HG02840 (cell line): Measurements from ENCODE around the gene NRCAM.

Source experiments
- ATAC-seq: cut with Tn5 transposase; IDR thresholded peaks from one replicate; pipeline ENCODE4 v1.9.1; 2021; ENCODE audit warnings: mild to moderate bottlenecking, moderate library complexity, moderate number of reproducible peaks; ENCODE audit not compliant: unreplicated experiment, low FRiP score

NRCAM gene

DNA sequence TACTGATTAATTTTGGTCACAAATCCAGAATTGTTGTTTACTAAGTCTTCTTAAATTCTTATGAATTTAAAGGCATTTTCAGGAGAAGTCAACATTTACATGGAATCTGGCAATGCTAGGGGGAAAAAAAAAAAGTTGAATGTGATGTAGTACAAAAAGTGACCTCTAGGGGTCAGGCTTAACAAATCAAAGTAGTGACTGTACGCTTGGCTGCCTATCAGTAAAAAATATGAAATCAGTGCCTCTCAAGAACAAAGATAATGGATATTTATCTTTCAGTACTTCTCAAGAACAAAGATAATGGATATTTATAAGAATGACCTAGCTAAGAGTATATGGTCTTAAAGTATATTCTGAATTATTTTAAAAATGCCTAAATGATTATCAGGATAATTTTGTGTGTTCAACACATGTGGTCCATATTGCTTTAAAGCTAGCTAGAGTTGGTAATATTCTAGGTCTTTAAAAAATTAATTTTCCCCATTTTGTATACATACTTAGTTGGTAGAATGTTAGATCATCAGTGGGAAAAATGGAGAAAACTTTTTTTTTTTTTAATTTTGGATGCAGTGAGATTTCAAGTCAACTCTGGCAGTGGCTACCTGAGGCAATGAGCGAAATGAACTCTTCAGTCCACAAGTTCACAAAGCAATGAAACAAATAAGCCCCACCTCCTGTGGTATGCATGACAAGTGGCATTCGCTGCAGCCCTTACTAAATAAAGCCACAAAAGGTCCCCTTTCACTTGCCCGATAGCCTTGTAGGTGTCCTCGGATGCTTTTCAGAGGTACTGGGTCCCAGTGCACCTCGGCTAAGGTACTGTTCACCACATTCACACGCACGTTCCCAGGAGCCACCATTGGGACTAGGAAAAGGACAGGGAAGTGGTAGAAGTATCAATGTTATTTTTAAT, 274.9 kb downstream of the NRCAM start:
- no peak for ATAC-seq

DNA sequence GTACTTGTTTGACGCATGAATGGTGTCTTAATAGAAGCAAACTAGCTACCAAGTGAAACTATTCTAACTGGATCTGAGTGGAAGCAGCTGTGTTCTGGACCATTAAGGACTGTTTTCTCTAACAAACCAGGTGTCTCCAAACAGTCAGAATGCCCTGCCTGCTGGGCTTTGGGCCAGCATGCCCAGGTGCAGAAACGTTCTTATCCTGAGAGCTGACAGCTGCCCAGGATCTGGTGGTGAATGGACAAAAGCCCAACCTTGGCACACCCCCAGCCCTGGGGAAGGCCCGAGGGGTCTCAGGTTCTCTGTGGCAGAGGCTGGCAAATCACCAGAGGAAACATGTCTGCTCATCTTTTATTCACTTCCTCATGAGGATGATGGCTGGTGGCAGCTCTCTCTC, 277.8 kb downstream of the NRCAM start:
- ATAC-seq, result no peak

DNA sequence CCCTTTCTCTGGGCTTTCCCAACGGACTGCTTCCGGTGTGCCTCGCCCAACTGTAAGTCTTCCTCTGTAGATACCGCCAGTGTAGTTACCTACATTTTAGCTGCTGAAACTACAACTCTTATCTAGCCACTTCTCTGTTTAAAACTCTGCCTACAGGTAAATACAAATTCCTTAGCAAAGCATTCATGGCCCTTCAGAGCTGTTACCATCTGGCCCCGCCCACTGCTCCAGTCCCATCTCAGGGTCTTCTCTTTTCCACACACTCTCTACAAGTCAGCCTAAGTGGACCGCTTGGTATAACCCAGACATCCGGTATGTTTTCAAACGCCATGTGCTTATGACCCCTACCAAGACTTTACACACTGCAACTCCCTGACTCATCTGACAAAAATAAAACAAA, 285.1 kb downstream of the NRCAM start:
- no peak for ATAC-seq

DNA sequence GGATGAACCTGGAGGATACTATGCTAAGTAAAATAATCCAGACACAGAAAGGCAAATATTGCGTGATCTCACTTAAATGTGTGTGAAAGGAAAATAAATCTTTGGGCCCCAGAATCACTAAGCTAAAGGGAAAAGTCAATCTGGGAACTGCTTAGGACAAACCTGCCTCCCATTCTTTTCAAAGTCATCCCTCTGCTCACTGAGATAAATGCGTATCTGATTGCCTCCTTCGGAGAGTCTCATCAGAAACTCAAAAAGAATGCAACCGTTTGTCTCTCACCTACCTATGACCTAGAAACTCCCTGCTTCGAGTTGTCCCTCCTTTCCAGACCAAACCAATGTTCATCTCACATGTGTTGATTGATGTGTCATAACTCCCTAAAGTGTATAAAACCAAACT, 286.0 kb downstream of the NRCAM start:
- no peak for ATAC-seq

DNA sequence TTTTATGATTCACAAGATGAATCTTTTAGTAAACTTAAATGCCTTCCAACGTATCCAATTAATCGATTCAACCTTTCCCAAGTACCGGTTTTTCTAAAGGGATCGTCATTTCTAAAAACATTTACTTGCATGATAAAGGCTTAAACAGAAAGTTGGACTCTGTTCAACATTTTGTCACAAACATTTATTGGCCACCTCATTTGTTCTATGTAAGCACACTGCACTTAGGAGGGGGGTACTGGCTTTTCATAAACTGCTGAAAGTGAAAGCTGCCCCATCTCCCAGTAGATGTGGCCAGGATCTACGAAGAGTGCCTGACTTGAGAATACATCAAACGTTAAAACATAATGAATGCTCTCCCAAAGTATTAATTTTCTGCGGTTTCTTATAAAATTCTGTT, 288.8 kb downstream of the NRCAM start:
- no peak for ATAC-seq

DNA sequence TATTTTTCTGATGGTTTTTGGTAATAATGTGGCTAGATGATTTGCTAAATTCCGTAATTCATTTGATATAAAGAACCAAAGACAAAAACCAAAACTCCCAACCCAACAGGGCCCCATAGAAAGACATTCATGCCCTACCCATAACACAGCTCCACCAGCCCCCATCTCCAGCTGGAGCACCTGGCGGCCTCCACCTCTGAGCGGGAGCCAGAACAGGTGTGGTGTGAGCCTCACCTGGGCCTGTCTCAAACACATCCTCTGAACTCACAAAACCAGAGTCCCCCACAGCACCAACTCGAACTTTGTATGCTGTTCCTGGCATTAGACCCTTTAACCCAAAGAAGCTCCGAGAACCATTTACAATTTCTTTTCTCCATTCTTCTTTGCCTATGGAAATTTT, 289.5 kb downstream of the NRCAM start:
- ATAC-seq, result no peak

DNA sequence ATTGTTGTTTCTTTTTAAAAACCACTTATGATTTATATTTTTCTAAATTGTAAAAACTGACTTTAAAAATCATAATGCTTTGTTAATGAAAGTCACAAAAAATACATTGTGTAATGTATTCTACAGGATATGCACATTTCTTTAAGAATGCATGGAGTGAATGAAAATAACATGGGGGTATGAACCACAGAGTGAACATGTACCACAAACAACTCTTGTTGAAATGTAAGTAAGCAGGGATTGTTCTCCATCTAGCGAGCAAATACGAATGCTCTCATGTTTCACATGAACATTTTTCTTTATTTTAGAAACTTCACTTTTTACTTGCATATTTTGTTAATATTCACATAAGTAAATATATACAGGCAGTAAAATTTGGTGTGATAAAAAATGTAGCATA, 290.5 kb downstream of the NRCAM start:
- ATAC-seq, result no peak

DNA sequence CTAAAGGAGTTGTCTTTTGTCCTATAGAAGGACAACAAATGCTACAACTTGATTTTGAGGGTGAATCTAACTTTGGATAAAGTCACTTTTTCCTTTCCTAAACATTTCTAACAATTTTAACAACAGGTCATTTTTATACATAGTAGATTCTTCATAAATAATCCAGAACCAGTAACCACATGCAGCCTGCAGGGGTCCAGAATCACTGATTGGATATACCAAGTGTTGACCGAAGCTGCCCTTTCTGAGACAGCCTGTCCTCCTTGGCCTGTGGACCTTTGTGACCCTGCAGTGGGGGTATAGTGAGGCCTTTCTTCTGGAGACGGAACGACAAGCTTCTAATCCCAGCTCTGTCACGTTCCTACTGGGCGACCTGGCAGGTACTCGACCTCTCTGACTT, 291.3 kb downstream of the NRCAM start:
- no peak for ATAC-seq

DNA sequence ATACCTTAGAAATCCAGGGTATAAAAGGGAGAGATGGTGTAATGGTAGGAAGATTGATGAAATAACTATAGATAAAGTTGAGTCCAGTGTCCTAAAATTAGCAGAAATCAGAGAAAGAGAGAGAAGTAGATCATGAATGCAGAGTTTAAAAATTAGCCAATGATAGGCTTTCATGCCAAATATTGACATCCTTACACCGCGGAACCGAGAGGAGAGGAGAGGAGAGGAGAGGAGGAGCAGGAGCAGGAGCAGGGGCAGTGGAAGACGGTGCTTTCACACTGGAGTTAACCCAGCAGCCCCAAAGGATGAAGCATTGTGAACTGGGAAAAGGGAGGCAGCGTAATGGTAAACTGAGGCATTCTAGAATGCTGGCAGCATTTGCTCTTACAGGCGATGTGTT, 291.9 kb downstream of the NRCAM start:
- no peak for ATAC-seq

DNA sequence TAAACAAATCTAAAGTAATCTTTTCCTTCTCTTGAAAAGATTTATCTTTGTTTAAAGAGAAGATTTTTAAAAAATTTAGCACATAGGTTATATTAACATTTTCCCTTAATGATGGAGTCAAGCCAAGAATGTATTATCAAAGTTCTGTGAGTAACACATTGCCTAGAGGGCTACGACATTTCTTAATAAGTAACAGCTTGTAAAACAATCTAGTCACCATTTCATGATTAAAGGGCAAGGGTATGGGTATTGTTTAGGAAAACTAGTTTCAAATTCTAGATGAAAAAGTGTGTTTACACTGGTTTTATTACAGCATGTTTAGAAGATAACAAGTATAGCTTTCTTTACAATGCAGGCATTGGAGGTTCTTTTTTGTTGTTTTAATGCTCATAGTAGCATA, 297.5 kb downstream of the NRCAM start:
- ATAC-seq, result no peak

DNA sequence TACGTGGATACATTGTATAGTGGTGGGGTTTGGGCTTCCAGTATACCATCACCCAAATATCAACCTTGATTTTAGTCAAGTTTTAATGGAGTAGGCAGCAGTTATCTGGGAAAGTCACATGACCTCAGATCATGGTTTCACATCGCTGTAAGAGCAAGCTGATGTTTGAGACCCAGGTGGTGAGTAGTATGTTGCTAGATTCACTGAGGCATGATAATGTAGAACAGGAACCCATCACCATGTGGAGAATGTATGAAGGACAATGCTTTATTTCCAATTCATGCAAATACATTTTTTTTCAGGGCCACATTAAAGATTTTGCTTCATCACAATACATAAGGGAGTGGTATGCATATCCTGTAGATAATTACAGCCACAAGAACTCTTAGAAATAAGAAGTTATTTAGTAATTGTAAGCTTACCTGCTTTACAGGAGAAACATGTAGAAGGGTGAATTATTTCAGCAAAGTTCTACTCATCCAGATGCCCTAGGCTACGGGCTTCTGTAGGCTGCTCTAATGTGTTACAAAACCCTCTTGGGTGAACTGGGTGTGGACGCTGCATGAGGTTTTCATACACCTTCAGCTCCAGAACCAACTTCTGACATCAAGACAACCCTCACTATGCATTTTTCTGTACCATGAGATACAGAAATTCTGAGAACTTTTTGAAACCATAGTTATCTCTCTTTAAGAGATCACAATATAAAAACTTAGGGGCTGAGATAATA, 298.5 kb downstream of the NRCAM start:
- no peak for ATAC-seq

DNA sequence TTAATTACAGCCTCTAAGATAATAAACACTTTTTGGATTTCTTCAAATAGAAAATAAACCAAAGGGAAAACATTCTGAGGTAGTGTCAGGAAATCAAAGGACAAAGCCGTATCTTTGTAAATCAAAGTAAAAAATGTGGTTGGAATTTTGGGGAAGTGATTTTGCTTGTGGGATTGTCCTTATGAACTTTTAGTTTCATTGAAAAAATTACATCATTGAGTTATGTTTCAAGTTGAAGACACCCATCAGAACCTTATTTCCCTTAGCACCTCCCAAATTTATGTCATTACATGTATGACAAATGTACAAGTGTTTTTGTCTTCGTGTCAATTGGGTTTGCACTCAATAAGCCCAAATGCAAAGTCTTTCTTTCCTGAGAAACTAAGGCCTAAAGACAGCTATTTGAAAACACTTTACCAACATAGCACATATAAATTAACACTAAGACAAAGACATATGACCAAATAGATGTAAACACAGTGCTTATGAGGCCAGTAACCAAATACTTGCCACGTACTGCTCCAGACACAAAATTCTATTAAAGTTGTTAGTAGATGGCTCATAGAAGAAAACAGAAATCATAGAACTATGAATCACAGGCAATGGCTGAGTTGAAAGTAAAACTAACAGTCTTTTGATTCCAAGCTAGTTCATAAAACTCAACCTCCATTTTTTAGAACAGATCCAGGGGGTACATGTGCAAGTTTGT, 299.2 kb downstream of the NRCAM start:
- no peak for ATAC-seq

DNA sequence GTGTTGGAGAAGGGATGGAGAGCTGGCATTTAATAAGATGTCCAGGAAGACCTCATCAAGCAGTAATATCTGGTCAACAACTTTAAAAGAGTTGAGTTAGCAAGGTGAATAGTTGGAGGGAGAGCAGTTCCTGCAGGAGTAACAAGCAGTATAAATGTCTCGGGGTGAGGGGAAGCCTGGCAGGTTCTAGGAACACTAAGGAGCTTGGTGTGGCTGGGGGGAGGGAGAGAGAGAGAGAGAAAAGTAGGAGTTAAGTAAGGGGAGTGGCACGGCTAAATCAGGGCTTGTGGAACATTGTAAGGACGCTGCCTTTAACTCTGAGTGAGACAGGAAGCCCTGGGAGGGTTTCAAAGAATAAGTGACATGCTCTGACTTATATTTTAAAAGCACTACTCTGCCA, 304.0 kb downstream of the NRCAM start:
- no peak for ATAC-seq

DNA sequence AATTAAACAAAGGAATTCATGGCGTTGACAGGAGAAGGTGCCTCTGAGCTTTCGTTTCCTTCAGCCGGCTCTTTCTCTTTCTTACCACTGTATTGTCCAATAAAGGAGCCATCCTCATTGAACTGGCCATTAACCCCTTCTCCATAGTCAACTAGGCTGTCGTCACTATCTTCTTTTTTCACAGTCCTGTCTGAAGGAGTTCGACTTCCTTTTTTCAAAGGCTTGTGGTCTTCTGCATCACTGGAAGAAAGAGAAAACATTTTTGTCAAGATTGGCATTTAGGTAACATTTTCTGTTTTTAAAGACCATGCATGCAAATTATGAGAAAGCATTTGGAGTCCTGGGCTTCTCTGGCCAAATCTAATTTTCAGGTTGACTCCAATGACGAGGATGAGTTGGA, 306.3 kb downstream of the NRCAM start:
- no peak for ATAC-seq

DNA sequence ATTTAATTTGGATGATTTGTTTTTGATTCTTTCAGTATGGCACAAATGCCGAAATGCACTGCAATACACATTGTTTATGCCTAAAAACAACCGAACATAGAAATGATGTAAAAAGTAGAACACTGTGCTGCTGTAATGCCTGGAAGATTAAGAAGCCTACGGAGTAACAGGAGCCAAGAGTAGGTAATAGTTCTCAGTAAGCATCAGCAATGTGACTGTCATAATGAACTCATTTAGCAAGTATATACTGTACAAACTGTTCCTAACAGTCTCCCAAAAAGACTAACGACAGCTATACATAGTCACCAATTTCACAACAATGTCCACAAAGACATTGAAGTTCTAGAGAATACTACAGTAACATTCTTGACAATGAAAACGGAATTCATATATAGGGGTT, 307.1 kb downstream of the NRCAM start:
- no peak for ATAC-seq

DNA sequence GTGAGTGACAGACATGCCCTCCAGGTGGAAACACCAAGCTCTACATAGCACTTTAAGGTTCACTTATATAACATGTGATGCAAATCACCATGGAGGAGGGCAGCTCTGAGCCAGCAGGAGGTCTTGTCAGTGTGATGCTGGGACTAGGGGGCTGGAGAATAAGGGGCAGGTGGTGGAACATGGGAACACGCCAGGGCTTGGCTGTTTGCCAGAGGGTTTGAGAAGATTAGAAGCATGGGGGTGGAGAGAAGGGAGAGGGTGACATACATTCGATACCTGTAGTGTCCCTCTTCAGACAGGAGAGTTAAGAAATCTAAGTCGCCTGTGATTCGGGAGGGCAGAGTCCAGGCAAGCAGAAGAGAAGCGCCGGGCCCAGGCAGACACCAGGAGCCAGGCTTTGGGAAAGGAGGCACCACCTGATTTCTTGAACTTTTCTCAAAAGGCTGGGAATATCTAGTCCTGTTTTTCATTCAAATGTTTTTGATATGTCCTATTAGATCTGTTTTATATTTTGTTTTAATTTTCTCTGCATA, 309.1 kb downstream of the NRCAM start:
- ATAC-seq, result no peak

DNA sequence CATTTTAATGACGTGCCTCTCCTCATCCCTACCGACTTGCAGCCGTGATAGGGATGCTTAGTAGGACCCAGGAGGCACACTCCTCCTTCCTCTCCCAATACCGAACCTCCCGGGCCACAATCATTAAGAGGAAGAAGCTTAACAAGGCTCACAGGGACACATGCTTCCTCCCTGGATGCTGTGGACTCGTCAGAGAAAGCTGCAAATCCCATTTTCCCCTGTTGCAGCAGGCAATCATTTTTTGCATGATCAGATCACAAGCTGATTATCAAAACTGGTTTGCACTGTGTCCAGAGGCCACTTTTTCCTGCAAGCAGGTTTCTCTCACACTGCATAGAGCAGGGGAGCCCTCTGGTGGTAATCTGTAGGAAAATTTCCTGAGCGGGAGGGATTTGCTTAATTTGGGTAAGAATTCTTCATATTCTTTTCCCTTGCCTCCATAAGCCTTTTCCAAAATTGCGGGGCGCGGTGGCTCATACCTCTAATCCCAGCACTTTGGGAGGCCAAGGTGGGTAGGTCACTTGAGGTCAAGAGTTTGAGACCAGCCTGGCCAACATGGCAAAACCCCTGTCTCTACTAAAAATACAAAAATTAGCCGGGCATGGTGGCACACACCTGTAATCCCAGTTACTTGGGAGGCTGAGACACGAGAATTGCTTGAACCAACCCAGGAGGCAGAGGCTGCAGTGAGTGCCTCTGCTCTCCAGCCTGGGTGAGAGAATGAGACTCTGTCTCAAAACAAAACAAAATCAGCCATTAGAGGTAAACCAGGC, 310.0 kb downstream of the NRCAM start:
- no peak for ATAC-seq

DNA sequence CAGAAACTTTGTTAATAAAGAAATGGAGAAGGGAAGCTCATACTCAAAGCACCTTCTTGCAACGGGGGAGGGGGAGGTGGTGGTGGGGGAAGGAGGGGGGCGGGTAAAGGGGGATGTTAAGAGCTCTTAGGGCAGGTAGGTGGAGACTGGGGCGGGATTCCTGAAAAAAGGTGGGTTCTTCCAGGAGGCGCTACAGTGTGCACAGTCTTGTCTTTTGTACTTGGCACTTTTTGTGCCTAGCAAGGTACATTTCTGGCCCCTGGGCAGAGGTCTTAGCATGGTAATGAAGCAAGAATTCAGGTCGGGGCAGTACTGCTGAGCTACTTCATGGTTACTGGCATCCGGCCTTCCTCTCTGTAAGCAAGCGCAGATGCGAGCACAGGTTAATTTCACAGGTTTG, 310.8 kb downstream of the NRCAM start:
- no peak for ATAC-seq

DNA sequence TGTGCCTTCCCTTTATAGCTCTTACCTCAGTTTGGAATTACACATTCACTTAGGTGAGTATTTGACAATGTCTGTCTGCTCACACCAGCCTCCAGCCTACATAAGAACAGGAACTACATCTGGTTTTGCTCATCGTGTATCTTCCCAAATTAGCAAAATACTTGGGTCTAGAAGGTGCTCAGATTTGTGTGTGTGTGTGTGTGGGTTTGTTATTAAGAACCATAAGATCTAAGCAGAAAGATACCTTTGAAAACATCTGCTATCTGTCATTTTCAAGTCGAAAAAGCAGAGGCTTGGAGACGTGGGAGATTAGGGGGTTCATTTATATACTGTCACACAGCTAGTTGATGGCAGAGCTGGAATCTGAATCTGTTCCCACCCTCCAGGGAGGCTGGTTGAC, 311.3 kb downstream of the NRCAM start:
- no peak for ATAC-seq

DNA sequence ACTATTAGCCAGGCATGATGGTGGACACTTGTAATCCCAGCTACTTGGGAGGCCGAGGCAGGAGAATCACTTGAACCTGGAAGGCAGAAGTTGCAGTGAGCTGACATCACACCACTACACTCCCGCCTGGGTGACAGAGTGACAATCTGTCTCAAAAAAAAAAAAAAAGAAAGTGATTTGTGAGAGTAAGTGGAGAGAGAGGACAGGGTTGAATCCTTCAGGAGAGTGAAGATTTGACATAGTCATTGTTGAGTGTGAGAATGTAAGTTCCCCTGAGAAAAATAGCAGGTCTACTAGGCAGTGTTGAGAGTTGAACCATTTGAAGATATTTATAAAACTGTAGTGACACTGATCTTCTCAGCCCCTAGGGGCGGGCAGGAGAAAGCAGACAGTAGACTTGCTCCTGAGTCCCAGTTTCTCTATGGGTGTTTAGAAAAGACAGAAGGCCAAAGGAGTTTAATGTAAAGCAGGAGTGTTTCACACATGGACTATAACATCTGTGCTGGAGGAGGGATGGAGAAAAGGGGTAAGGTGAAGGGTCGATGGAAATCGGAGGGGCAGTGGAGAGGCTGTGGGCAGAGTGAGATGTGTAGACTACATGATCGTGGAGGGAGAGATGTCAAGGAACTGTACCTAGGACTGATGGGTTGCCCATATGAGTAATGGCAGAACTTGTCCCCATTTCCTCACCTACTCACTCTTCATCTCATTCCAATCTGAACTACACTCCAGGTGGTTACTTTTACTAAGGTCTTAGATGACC, 312.4 kb downstream of the NRCAM start:
- ATAC-seq, result no peak
